DND-41 (cell line): ENCODE results near the gene ERCC4.

ENCODE experiments used
- EZH2 ChIP-seq: IDR thresholded peaks from 3 replicates; pipeline ENCODE4 v1.6.1; 2012; ENCODE audit warnings: borderline replicate concordance, low read depth, mild to moderate bottlenecking, moderate library complexity, low read length, inconsistent platforms; ENCODE audit not compliant: severe bottlenecking
- TF ChIP-seq, protein P1 (sequence below): IDR thresholded peaks from 2 replicates; pipeline ENCODE4 v1.5.1; 2012; ENCODE audit warnings: borderline replicate concordance, low read length, moderate library complexity, mild to moderate bottlenecking; ENCODE audit not compliant: poor library complexity, severe bottlenecking; ENCODE audit errors: extremely low read depth

DNA sequence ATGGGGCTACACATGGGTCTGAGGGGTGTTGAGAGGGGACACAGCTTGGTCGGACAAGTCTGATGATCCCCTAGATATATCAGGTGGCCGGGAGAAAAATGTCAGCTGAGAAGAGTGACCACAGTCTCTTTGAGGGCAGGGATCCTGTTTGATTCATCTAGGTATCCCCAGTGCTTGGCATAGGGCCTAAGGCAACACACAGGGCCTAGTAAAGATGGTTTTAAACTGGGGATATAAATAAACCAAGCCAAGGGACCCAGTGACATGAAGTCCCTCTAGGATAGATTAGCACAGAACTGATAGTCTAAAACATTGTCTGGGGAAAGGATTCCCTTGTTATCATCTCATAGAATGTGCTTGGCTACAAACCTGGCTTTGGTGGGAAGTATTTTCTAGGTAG lies 1.4 kb downstream of the ERCC4 start:
- TF ChIP-seq, protein P1, sequence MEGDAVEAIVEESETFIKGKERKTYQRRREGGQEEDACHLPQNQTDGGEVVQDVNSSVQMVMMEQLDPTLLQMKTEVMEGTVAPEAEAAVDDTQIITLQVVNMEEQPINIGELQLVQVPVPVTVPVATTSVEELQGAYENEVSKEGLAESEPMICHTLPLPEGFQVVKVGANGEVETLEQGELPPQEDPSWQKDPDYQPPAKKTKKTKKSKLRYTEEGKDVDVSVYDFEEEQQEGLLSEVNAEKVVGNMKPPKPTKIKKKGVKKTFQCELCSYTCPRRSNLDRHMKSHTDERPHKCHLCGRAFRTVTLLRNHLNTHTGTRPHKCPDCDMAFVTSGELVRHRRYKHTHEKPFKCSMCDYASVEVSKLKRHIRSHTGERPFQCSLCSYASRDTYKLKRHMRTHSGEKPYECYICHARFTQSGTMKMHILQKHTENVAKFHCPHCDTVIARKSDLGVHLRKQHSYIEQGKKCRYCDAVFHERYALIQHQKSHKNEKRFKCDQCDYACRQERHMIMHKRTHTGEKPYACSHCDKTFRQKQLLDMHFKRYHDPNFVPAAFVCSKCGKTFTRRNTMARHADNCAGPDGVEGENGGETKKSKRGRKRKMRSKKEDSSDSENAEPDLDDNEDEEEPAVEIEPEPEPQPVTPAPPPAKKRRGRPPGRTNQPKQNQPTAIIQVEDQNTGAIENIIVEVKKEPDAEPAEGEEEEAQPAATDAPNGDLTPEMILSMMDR = no peak
- no peak for TF ChIP-seq EZH2
